HepG2 (cell line): ENCODE measurements around the gene PTPRC. TPM values are rescaled to one million over a fixed set of nuclear protein-coding genes. Genes with fewer than 3 reads are reported as not detected.

Experiments used
- ATAC-seq: fragments of 200-7000 bp; cut with Tn5 transposase; 3 replicates; pipeline ENCODE4 v1.9.1; 2020; ENCODE audit warnings: mild to moderate bottlenecking, moderate library complexity
- BruUV-seq: library from RNA; stranded (reverse); fragments of 400-500 nt; replicated peaks from 2 replicates; lab custom pipeline; 2021; lab: Mats Ljungman, UMichigan
- CTCF ChIA-PET: fragments of 300-600 bp; formaldehyde crosslinking; extraction: SDS; loops from one replicate; lab custom pipeline; 2021; ENCODE audit warnings: low total read pairs, inconsistent platforms, low intra/inter-chr PET ratio; lab: Yijun Ruan, JAX
- POLR2A ChIA-PET: fragments of 350-600 bp; sonication (Branson Sonifier 250); formaldehyde crosslinking; loops from one replicate; lab custom pipeline; 2020; ENCODE audit warnings: antibody characterized with exemption, inconsistent platforms; lab: Yijun Ruan, JAX
- DNase-seq: peaks from one replicate; pipeline ENCODE4 v3.0.0-alpha.2; 2015; ENCODE audit warnings: low spot score
- FAIRE-seq: peaks from 3 replicates; lab custom pipeline; 2011; peaks lifted over from hg19 to GRCh38; lab: Jason Lieb, UNC
- H2AFZ ChIP-seq: one replicate; pipeline ENCODE4 v1.6.1; 2011; ENCODE audit warnings: low read length, inconsistent platforms
- H3K27ac ChIP-seq: fragments of 300-600 bp; 3 replicates; pipeline ENCODE4 v1.8.0; 2011; ENCODE audit warnings: mixed run types, mild to moderate bottlenecking, mixed read lengths, low read length, inconsistent platforms; ENCODE audit not compliant: insufficient read depth; ENCODE audit errors: extremely low read length
- H3K27me3 ChIP-seq, 2 experiments: fragments of 200-600 bp in 1 of 2; 2 replicates in 1 of 2; 3 replicates in 1 of 2; pipeline versions ENCODE4 v1.6.0 to v1.8.0; 2011; ENCODE audit warnings: low read length in 2 of 2, mild to moderate bottlenecking in 2 of 2, moderate library complexity in 2 of 2, inconsistent platforms in 1 of 2; ENCODE audit not compliant: insufficient read depth in 2 of 2, control insufficient read depth in 1 of 2
- H3K36me3 ChIP-seq, 2 experiments: fragments of 200-600 bp in 1 of 2; replicated peaks in 1 of 2; 2 replicates in 1 of 2; 3 replicates in 1 of 2; pipeline versions ENCODE4 v1.5.1 to v1.8.0; 2011; ENCODE audit warnings: low read length in 2 of 2, inconsistent platforms in 1 of 2; ENCODE audit not compliant: insufficient read depth in 2 of 2, control insufficient read depth in 1 of 2
- H3K4me1 ChIP-seq: 2 replicates; pipeline ENCODE4 v1.5.1; 2012; ENCODE audit warnings: low read length, inconsistent platforms; ENCODE audit not compliant: insufficient read depth
- H3K4me2 ChIP-seq: 2 replicates; pipeline ENCODE4 v1.6.0; 2011; ENCODE audit warnings: low read depth, low read length, inconsistent platforms
- H3K4me3 ChIP-seq, 3 experiments: fragments of 200-600 bp in 1 of 3; sonication (generic), shearing (Covaris generic) in 1 of 3; replicated peaks in 1 of 3; 2 replicates each; pipeline ENCODE4 v1.5.1; 2011 to 2016; ENCODE audit warnings: low read length in 3 of 3, inconsistent platforms in 2 of 3, low read depth in 2 of 3, mild to moderate bottlenecking in 2 of 3, control low read depth in 1 of 3, mixed read lengths in 1 of 3; ENCODE audit not compliant: insufficient read depth in 1 of 3
- H3K79me2 ChIP-seq: one replicate; pipeline ENCODE4 v1.6.1; 2011; ENCODE audit warnings: low read length, inconsistent platforms; ENCODE audit not compliant: insufficient read depth
- H3K9ac ChIP-seq: 2 replicates; pipeline ENCODE4 v1.6.0; 2011; ENCODE audit warnings: mild to moderate bottlenecking, low read depth, low read length, inconsistent platforms; ENCODE audit not compliant: insufficient read depth
- H3K9me3 ChIP-seq: 2 replicates; pipeline ENCODE4 v1.5.1; 2012; ENCODE audit warnings: mild to moderate bottlenecking, low read length
- H4K20me1 ChIP-seq: 2 replicates; pipeline ENCODE4 v1.6.0; 2011; ENCODE audit warnings: inconsistent platforms, mild to moderate bottlenecking, low read length, moderate library complexity; ENCODE audit not compliant: insufficient read depth
- ATF5 ChIP-seq: sonication (generic); formaldehyde crosslinking; IDR thresholded peaks from 2 replicates; pipeline ENCODE4 v1.4.0; 2020; ENCODE audit warnings: mild to moderate bottlenecking, low read depth, missing genetic modification reagents
- FOXM1 ChIP-seq: sonication (generic); formaldehyde crosslinking; IDR thresholded peaks from 2 replicates; pipeline ENCODE4 v1.5.0; 2020; ENCODE audit warnings: missing genetic modification reagents
- HNF4G ChIP-seq, 2 experiments: sonication (generic) in 1 of 2; formaldehyde crosslinking in 1 of 2; IDR thresholded peaks; 2 replicates each; pipeline versions ENCODE4 v1.4.0 to v1.6.1; 2011 to 2020; ENCODE audit warnings: borderline replicate concordance in 2 of 2, low read depth in 2 of 2, mild to moderate bottlenecking in 2 of 2, low read length in 1 of 2, missing genetic modification reagents in 1 of 2, moderate library complexity in 1 of 2
- HOXA3 ChIP-seq: sonication (generic); formaldehyde crosslinking; IDR thresholded peaks from 2 replicates; pipeline ENCODE4 v1.5.0; 2020; ENCODE audit warnings: missing genetic modification reagents
- KLF6 ChIP-seq: IDR thresholded peaks from 2 replicates; pipeline ENCODE4 v1.8.0; 2016; ENCODE audit warnings: missing biosample characterization, missing genetic modification reagents
- MED13 ChIP-seq: sonication (generic); formaldehyde crosslinking; IDR thresholded peaks from 2 replicates; pipeline ENCODE4 v1.5.0; 2020; ENCODE audit warnings: missing genetic modification reagents
- MXI1 ChIP-seq: IDR thresholded peaks from 3 replicates; pipeline ENCODE4 v1.6.1; 2012; ENCODE audit warnings: low read depth, low read length, inconsistent platforms, borderline replicate concordance
- RARG ChIP-seq: sonication (generic); formaldehyde crosslinking; IDR thresholded peaks from 2 replicates; pipeline ENCODE4 v1.4.0; 2020; ENCODE audit warnings: low read depth, mild to moderate bottlenecking, missing genetic modification reagents
- RFXAP ChIP-seq: sonication (generic); formaldehyde crosslinking; IDR thresholded peaks from 2 replicates; pipeline ENCODE4 v1.4.0; 2020; ENCODE audit warnings: missing genetic modification reagents, borderline replicate concordance
- SIX1 ChIP-seq: sonication (generic); formaldehyde crosslinking; IDR thresholded peaks from 2 replicates; pipeline ENCODE4 v1.4.0; 2020; ENCODE audit warnings: missing genetic modification reagents, borderline replicate concordance
- ZBTB25 ChIP-seq: IDR thresholded peaks from 2 replicates; pipeline ENCODE4 v1.6.1; 2018; ENCODE audit warnings: missing genetic modification reagents
- ZFP82 ChIP-seq: sonication (generic); formaldehyde crosslinking; IDR thresholded peaks from 2 replicates; pipeline ENCODE4 v1.5.1; 2020; ENCODE audit warnings: mild to moderate bottlenecking, missing genetic modification reagents, borderline replicate concordance
- ZNF136 ChIP-seq: sonication (generic); formaldehyde crosslinking; IDR thresholded peaks from 2 replicates; pipeline ENCODE4 v1.8.1; 2022; ENCODE audit warnings: low read depth, mild to moderate bottlenecking, moderate library complexity, missing genetic modification reagents
- ZNF512 ChIP-seq: sonication (generic); formaldehyde crosslinking; IDR thresholded peaks from 2 replicates; pipeline ENCODE4 v1.4.0; 2020; ENCODE audit warnings: mild to moderate bottlenecking, missing genetic modification reagents
- ZNF530 ChIP-seq: sonication (generic); formaldehyde crosslinking; IDR thresholded peaks from 2 replicates; pipeline ENCODE4 v1.5.0; 2020; ENCODE audit warnings: low read depth, mild to moderate bottlenecking, missing genetic modification reagents
- ZNF777 ChIP-seq: sonication (generic); formaldehyde crosslinking; IDR thresholded peaks from 2 replicates; pipeline ENCODE4 v1.4.0; 2020; ENCODE audit warnings: missing genetic modification reagents
- ZNF780A ChIP-seq: sonication (generic); formaldehyde crosslinking; IDR thresholded peaks from 2 replicates; pipeline ENCODE4 v1.8.0; 2022; ENCODE audit warnings: mild to moderate bottlenecking, missing genetic modification reagents, moderate library complexity
- WGBS: methylation state at CpG from one replicate; pipeline ENCODE4 v1.1.6; 2017; ENCODE audit warnings: low lambda C conversion rate; 5-methylcytosine and 5-hydroxymethylcytosine counted together
- in situ Hi-C: cut with HindIII; loops from 2 replicates; pipeline ENCODE4 v1.10.0; 2017; ENCODE audit warnings: low pct_unique_long_range_greater_than_20kb; ENCODE audit not compliant: extremely low pct_ligation_motif_present
- intact Hi-C: fragments of 100-400 bp; cut with micrococcal nuclease; formaldehyde crosslinking; loops from one replicate; pipeline ENCODE4 v1.10.0; 2022; ENCODE audit not compliant: unreplicated experiment
- polyA plus RNA-seq, 8 experiments: library from polyadenylated mRNA; depleted of rRNA in 3 of 8; stranded (reverse) in 7 of 8; unstranded in 1 of 8; fragments of >200 nt; fragmentation: Illumina TruSeq in 4 of 8; extraction: Trizol in 4 of 8; gene quantifications; 2 replicates each; pipeline versions ENCODE4 v1.2.1 to v1.2.3, GENCODE V29; 2011 to 2016; ENCODE audit warnings: low read depth in 4 of 8, missing spikeins in 1 of 8, mixed read lengths in 1 of 8; ENCODE audit not compliant: insufficient read depth in 1 of 8
- total RNA-seq, 5 experiments: library from RNA; depleted of rRNA; stranded (reverse); fragments of >200 nt; fragmentation: Illumina TruSeq; extraction: Trizol; gene quantifications; 2 replicates each; pipeline ENCODE4 v1.2.3, GENCODE V29; 2016; ENCODE audit warnings: low read depth in 1 of 5

The PTPRC gene
- total and polyA plus RNA-seq, 2 of the 13 experiments (the other 11 are each of a cell fraction or from before 2014, with no cell fraction given): not detected

GRCh38 chr1:198639671-198640143 is 867 bp downstream of the PTPRC start:
- TF ChIP-seq HOXA3 (CRISPR knock-in tag): no peak
- no peak for TF ChIP-seq FOXM1 (CRISPR knock-in tag)
- TF ChIP-seq ZNF136 (CRISPR knock-in tag): no peak
- TF ChIP-seq MED13 (CRISPR knock-in tag): no peak
- no peak for TF ChIP-seq ZNF530 (CRISPR knock-in tag)
- Histone ChIP-seq H3K27me3 (no peaks in the 10 kb centered on the region), H3K4me3 (no peak overlapping the region), H3K4me1 (no peaks in the 10 kb centered on the region), H3K79me2 (no peaks in the 10 kb centered on the region), H2AFZ (no peak overlapping the region), H3K4me2 (no peak overlapping the region), H3K27ac (no peak overlapping the region), H3K9me3 (no peaks in the 10 kb centered on the region), H3K9ac (no peak overlapping the region), H3K36me3 (no peaks in the 10 kb centered on the region), H4K20me1 (no peaks in the 10 kb centered on the region)
- intact Hi-C loops: no loop called here
- ChIA-PET POLR2A (no interaction called here), CTCF (no interaction called here)
- DNase-seq: no peak
- in situ Hi-C loops: no loop called here
- WGBS: 35% methylated on average over 1 of the region's 1 CpG
- no peak for FAIRE-seq
- ATAC-seq: no peak
- no TSS peak for BruUV-seq

GRCh38 chr1:198640174-198640573 is 1.3 kb downstream of the PTPRC start:
- no peaks in the 10 kb centered on the region for H3K79me2 ChIP-seq
- no peaks in the 10 kb centered on the region for H3K27me3 ChIP-seq
- H3K36me3 ChIP-seq: no peaks in the 10 kb centered on the region
- BruUV-seq: no TSS peak
- no peaks in the 10 kb centered on the region for H3K9me3 ChIP-seq
- H3K4me1 ChIP-seq: no peaks in the 10 kb centered on the region
- no peak for DNase-seq
- H4K20me1 ChIP-seq: no peaks in the 10 kb centered on the region
- H3K27ac ChIP-seq: no peak overlapping the region
- H2AFZ ChIP-seq: no peak overlapping the region
- in situ Hi-C loops (no loop called here), intact Hi-C loops (no loop called here)
- ATAC-seq: no peak
- POLR2A ChIA-PET: no interaction called here
- no peak overlapping the region for H3K4me2 ChIP-seq
- H3K9ac ChIP-seq: no peak overlapping the region
- no peak for FAIRE-seq
- 9% methylated on average over 2 of the region's 2 CpGs for WGBS
- H3K4me3 ChIP-seq: no peak overlapping the region
- CTCF ChIA-PET: no interaction called here
- TF ChIP-seq SIX1 (CRISPR knock-in tag): no peak
- no peak for TF ChIP-seq ZNF780A
- no peak for TF ChIP-seq ZNF777 (CRISPR knock-in tag)
- no peak for TF ChIP-seq MXI1
- no peak for TF ChIP-seq RARG (CRISPR knock-in tag)
- TF ChIP-seq ZNF512: no peak
- TF ChIP-seq ZFP82 (CRISPR knock-in tag): no peak
- no peak for TF ChIP-seq KLF6 (CRISPR knock-in tag)
- no peak for TF ChIP-seq HOXA3 (CRISPR knock-in tag)
- TF ChIP-seq HNF4G (IDR thresholded peaks at IDR 0.05; ENCODE audit: borderline replicate concordance, low read depth, low read length): no peak
- no peak for TF ChIP-seq HNF4G (CRISPR knock-in tag; IDR thresholded peaks at IDR 0.05; ENCODE audit: borderline replicate concordance, low read depth)
- no peak for TF ChIP-seq RFXAP
- no peak for TF ChIP-seq ZBTB25 (CRISPR knock-in tag)
- TF ChIP-seq ATF5 (CRISPR knock-in tag): no peak
